Stimulated activated CD4-positive, alpha-beta T cell treated with anti-CD3 and anti-CD28 coated beads, Interleukin-2, amount 100 ng/mL, for 24 hours (primary cell): ENCODE measurements around the gene TMEM156.
"Not testable (repeated sequence)": the region's sequence is repeated elsewhere in the genome, so short reads cannot be mapped to it uniquely, and the experiment has no call there.

ENCODE experiments used
- DNase-seq, 2 donors: peaks; one replicate each; pipeline ENCODE4 v3.0.0-alpha.2; 2020

TMEM156 gene

GRCh38 chr4:38989487-38989886 is 42.7 kb downstream of the TMEM156 start:
- no peak for DNase-seq

GRCh38 chr4:38988353-38988752 is 43.9 kb downstream of the TMEM156 start:
- not testable (repeated sequence) for DNase-seq

GRCh38 chr4:38987491-38987890 is 44.7 kb downstream of the TMEM156 start:
- no peak for DNase-seq

- DNase-seq = no peak
These were observed 46.7 kb downstream of the TMEM156 start for GRCh38 chr4:38985410-38986100.

GRCh38 chr4:38983787-38984598 is 48.2 kb downstream of the TMEM156 start:
- DNase-seq = no peak

- DNase-seq = no peak
These were observed 48.9 kb downstream of the TMEM156 start for GRCh38 chr4:38983291-38983690.

GRCh38 chr4:38982361-38983095 is 49.7 kb downstream of the TMEM156 start:
- DNase-seq = no peak

GRCh38 chr4:38980903-38981676 is 51.1 kb downstream of the TMEM156 start:
- no peak for DNase-seq

GRCh38 chr4:38979511-38980230 is 52.5 kb downstream of the TMEM156 start:
- DNase-seq = no peak

GRCh38 chr4:38979081-38979480 is 53.1 kb downstream of the TMEM156 start:
- no peak for DNase-seq

- DNase-seq = no peak
These were observed 55.9 kb downstream of the TMEM156 start for GRCh38 chr4:38976308-38976707.

- no peak for DNase-seq
These were observed 63.5 kb downstream of the TMEM156 start for GRCh38 chr4:38968668-38969067.

GRCh38 chr4:38967260-38968095 is 64.7 kb downstream of the TMEM156 start:
- DNase-seq = no peak

- DNase-seq = no peak
These were observed 66.3 kb downstream of the TMEM156 start for GRCh38 chr4:38965866-38966265.

- DNase-seq = no peak
These were observed 67.0 kb downstream of the TMEM156 start for GRCh38 chr4:38964942-38965775.

GRCh38 chr4:38959248-38959647 is 73.0 kb downstream of the TMEM156 start:
- DNase-seq = not testable (repeated sequence)

GRCh38 chr4:38958453-38959190 is 73.6 kb downstream of the TMEM156 start:
- DNase-seq = no peak

GRCh38 chr4:38957893-38958292 is 74.3 kb downstream of the TMEM156 start:
- DNase-seq = no peak

GRCh38 chr4:38957261-38957815 is 74.9 kb downstream of the TMEM156 start:
- DNase-seq = no peak
